GM12892 (cell line): ENCODE data around the gene LCN6. TPM values are rescaled to one million over a fixed set of nuclear protein-coding genes. Genes with fewer than 3 reads are reported as not detected.
A peak's percentile ranks its signal among the peaks of the same experiment; 100 is the strongest.
"Not testable (repeated sequence)": the region's sequence is repeated elsewhere in the genome, so short reads cannot be mapped to it uniquely, and the experiment has no call there.

Experiments
- DNase-seq: peaks from one replicate; pipeline ENCODE4 v3.0.0; 2011; ENCODE audit not compliant: insufficient read length
- FAIRE-seq: peaks from 2 replicates; lab custom pipeline; 2011; peaks lifted over from hg19 to GRCh38; lab: Jason Lieb, UNC
- POLR2A ChIP-seq: IDR thresholded peaks from 2 replicates; pipeline ENCODE4 v1.6.1; 2011; ENCODE audit warnings: low read depth, low read length, control low read depth
- POLR2AphosphoS5 ChIP-seq: IDR thresholded peaks from 2 replicates; pipeline ENCODE4 v1.6.1; 2011; ENCODE audit warnings: low read depth, low read length, control low read depth
- TAF1 ChIP-seq: IDR thresholded peaks from 2 replicates; pipeline ENCODE4 v1.6.1; 2011; ENCODE audit warnings: low read depth, mild to moderate bottlenecking, control low read depth, low read length, borderline replicate concordance
- polyA plus RNA-seq: library from polyadenylated mRNA; unstranded; fragments of >200 nt; gene quantifications from one replicate; pipeline ENCODE4 v1.2.1, GENCODE V29; 2012; ENCODE audit warnings: missing spikeins, inconsistent platforms; ENCODE audit not compliant: missing spikeins

LCN6 gene
- not detected for polyA plus RNA-seq

DNA sequence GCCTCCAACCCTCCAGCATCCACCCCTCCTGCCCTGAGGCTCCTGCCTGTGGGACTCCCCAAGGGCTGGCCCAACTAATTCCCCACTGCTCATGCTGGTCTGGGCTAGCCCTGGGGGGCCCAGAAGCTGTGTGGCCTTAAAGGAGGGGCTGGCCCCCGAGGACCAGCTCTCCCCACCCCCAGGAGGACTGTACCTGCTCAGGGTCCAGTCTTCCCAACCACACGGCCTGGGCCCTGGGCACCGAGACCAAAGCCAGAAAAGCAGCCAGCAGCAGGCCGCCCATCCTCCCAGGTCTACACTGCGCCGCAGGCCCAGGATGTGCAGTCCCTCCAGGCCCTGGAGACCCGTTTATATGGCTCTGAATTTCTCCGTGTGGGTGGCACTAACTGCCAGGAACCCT is at the start of gene LCN6:
TSS of gene LCN6 (minus strand) at position 325 of the 400 bp plus-strand sequence. CDS start at position 283, 42 bp downstream.
- DNase-seq = no peak
- TF ChIP-seq POLR2A (no peak), TAF1 (no peak), POLR2AphosphoS5 (no peak)
- FAIRE-seq = no peak

DNA sequence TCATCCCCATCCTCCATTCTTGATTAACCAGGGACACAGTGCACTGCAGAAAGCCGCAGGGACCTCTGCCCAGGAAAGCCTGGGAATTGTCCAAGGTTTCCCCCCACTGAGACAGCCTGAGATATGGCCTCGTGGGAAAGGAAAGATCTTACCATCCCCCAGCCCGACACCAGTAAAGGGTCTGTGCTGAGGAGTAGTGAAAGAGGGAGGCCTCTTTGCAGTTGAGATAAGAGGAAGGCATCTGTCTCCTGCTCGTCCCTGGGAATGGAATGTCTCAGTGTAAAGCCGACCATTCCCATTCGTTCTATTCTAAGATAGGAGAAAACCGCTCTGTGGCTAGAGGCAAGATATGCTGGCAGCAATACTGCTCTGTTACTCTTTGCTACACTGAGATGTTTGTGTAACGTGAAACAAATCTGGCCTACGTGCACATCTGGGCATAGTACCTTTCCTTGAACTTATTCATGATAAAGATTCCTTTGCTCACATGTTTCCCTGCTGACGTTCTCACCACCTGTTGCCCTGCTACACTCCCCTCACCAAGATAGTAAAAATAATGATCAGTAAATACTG is 48.5 kb upstream of the LCN6 start:
- not testable (repeated sequence) for FAIRE-seq, DNase-seq

- no peak for TF ChIP-seq TAF1
- TF ChIP-seq POLR2A = no peak
These were observed 48.0 kb upstream of the LCN6 start, which contains the start of gene CCDC183 for GRCh38 chr9:136796238-136796774. Gene CCDC183 (plus strand): TSS chr9:136796338. CDS start chr9:136796398, 60 bp downstream.

GRCh38 chr9:136795000-136795348 is 46.6 kb upstream of the LCN6 start:
- DNase-seq (no peak), FAIRE-seq (no peak)
- no peak for TF ChIP-seq POLR2A
- no peak for TF ChIP-seq TAF1
- no peak for TF ChIP-seq POLR2AphosphoS5

More at GRCh38 chr9:136796238-136796774, 48.0 kb upstream of the LCN6 start, which contains the start of gene CCDC183:
- no peak for FAIRE-seq
- DNase-seq = no peak

DNA sequence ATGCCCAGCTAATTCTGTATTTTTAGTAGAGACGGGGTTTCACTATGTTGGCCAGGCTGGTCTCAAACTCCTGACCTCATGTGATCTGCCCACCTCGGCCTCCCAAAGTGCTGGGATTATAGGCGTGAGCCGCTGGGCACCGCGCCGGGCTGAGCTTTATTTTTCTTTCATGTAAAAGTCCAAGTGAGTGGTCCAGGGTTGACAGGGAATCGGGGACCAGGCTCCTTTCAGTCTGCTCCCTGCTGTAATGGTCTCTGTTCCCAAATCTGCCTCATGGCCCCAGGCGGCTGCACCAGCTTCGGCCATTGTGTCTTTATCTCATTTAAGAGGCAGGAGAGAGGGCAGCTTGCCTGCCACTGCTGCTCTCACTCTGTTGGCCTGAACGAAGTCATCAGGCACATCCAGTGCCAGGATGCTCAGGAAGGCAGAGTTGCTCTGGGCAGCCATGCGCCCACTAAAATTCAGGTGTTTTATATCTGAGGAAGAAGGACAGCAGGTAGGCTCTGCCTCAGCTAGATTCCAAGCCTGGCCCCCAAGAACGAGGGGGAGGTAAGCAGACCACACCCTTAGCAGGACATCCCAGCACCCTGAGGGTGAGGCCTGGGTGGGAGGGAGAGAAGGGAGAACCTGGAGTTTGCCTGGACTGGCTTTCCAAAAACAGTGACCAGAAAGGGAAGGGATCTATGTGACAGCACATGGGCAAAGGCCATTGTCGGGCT is 46.1 kb upstream of the LCN6 start:
- no peak for DNase-seq
- TF ChIP-seq POLR2A (no peak), POLR2AphosphoS5 (no peak), TAF1 (no peak)
- FAIRE-seq = no peak

DNA sequence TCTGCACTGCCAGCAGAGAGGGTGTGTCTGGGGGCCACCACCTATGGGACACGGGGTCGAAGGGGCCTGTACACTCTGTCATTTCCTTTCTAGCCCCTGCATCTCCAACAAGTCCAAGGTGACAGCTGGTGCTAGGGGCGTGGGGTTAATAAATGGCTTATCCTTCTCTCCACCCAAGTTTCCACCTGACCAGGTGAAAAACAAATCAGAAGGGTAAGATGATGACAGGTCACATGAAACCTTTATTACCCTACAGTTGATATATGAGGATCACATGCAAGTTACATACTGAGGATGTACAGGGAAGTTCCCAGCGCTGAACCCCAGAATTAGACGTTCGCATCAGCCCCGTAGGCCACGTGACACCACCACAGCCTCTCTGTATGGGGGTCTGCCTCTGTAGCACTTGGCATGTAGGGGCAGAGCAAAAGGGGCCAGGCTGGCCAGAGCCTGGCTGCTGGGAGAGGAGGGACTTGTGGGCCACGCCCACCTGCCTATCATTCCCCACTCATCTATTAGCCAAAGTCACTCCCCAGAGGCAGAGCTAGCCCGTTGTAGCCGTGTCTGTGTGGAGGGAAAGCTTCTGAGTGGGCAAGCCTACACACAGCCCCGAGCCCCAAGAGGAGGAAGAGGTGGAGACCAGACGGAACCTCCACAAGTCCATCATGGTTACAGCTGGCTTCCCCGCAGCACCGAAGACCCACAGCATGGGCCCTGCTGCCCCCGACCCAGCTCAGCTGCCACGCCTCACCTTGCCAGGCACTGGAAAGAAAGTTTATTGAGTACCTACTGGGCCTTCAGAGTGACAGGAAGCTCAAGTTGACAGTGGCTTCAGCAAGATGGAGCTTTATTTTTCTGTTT is 45.0 kb upstream of the LCN6 start:
- DNase-seq = no peak
- TF ChIP-seq TAF1 (no peak), POLR2A (no peak), POLR2AphosphoS5 (no peak)
- FAIRE-seq = no peak

- TF ChIP-seq TAF1 (no peak), POLR2A (no peak), POLR2AphosphoS5 (no peak)
- DNase-seq (no peak), FAIRE-seq (no peak)
These were observed 44.2 kb upstream of the LCN6 start for GRCh38 chr9:136792321-136793085.

- TF ChIP-seq POLR2A (no peak), TAF1 (no peak), POLR2AphosphoS5 (no peak)
- DNase-seq (peak; percentile 68), FAIRE-seq (no peak)
These were observed 43.4 kb upstream of the LCN6 start for GRCh38 chr9:136791516-136792276.

- TF ChIP-seq POLR2A (peak; percentile 68; the same call in 1 of the 2 replicates), POLR2AphosphoS5 (0 out of 2 replicates have a peak, but pooled peaks have one; percentile 34), TAF1 (no peak)
- FAIRE-seq = peak; percentile 94
- peak; percentile 98 for DNase-seq
These were observed 42.6 kb upstream of the LCN6 start, which contains the start of gene TMEM141 for GRCh38 chr9:136790640-136791515. Gene TMEM141 (plus strand): TSS chr9:136791344. CDS start chr9:136791371, 27 bp downstream.
